HG03175 (cell line): ENCODE measurements around the gene PPARA.

Experiments
- ATAC-seq: cut with Tn5 transposase; IDR thresholded peaks from one replicate; pipeline ENCODE4 v1.9.1; 2021; ENCODE audit warnings: mild to moderate bottlenecking, moderate library complexity; ENCODE audit not compliant: unreplicated experiment

The PPARA gene

DNA sequence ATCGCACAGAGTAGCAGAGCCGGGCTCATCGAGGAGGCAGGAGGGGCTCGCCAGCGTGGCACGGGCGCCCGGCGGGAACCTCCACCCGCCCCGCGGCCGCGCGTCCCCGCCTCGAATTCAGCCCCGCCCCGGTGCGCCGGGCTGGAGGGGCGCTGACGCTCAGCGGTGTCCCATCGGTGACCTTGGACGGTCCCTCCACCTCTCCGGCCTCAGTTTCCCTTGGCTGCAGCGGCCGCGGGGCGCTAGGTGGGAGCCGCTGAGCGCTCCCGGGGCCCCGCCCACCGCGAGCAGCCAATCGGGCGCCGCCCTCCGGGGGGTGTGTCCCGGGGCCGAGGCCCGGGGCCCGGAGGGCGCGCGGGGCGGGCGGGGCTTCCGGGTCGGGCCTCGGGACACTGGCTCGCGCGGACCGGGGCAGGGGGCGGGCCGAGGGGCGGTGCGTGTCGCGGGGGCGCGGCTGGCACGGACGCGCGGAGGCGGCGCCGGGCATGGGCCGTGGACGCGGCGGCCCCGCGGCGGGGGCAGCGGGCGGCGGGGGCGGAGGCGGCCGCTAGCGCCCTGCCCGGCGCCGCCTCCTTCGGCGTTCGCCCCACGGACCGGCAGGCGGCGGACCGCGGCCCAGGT lies at the start of gene PPARA:
TSS of gene PPARA (plus strand) at position 493 of the 621 bp plus-strand sequence. CDS start 47,858 bp downstream, outside the sequence.
- peak; percentile 72 for ATAC-seq

DNA sequence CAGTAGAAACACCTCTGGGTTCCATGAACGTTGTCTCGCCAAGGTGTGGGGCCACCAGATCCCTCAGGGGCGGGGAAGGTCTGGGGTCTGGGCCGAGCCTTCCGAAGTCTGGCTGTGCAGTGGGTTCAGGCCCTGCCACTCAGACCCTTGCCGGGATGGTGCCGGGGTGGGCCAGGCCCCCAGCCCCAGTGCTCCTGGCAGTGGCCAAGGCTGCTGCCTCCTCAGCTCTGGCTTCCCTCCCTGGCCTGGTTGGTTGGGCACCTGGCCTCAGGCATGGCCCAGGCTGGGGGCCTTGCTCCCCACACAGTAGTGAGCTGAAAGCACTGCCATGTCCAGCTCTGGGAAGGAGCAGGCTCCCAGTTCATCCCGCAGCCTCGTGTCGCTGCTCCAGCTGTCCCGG lies 48.2 kb upstream of the PPARA start:
- no peak for ATAC-seq

DNA sequence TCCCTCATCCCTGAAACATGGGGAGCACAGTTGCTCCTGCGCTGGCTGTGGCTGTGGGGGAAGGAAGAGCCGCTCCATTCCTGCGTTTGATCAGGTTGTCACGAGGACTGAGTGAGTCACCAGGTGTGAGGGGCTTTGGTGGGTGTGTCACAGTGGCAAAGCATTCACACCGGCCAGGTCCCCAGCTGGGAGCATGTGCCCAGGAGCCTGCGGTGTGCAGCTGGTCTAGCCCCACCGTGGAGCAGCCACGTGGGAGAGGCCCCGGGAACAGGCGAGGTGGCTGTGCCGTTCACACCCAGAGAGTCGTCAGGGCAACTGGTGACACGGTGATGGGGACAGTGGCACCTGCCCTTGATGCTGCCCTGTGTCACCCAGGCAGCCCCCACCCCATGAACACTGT lies 47.6 kb upstream of the PPARA start:
- no peak for ATAC-seq

DNA sequence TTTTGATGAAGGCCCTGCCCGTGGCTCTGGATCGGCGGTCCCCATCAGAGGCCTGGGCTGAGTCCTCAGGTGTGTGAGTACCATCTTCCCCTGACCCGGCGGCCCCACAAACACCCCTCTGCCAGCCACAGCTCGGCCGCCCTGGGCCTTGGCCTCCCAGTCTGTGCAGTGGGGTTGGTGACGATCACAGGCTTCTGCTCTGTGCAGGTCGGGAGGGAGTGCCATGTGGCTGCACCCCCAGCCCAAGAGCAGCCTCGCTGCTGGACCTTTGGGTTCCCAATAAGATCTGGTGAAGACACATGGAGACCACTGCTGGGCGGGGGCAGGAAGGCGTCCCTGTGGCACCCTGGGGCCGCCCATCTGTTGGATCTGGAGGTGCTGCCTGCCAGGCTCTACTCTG lies 47.1 kb upstream of the PPARA start:
- ATAC-seq = no peak

DNA sequence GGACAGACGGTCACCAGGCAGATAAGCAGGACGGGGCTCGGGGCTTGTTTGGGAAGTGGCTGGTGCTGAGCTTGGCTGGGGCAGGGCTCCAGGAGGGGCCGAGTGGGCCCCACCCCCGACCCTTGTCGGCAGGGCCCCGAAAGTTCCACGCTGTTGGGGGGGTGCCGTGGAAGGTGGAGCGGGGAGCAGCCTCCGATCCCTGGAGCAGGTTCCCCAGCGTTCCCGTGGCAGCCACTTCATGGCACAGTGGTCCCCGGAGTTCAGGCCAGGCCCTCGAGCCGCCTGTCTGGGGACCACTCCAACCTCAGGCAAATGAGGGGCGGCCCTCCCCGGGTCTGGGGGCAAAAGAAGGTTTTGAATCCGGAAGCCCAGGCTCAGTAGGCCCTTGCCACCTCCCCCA lies 46.7 kb upstream of the PPARA start:
- no peak for ATAC-seq

DNA sequence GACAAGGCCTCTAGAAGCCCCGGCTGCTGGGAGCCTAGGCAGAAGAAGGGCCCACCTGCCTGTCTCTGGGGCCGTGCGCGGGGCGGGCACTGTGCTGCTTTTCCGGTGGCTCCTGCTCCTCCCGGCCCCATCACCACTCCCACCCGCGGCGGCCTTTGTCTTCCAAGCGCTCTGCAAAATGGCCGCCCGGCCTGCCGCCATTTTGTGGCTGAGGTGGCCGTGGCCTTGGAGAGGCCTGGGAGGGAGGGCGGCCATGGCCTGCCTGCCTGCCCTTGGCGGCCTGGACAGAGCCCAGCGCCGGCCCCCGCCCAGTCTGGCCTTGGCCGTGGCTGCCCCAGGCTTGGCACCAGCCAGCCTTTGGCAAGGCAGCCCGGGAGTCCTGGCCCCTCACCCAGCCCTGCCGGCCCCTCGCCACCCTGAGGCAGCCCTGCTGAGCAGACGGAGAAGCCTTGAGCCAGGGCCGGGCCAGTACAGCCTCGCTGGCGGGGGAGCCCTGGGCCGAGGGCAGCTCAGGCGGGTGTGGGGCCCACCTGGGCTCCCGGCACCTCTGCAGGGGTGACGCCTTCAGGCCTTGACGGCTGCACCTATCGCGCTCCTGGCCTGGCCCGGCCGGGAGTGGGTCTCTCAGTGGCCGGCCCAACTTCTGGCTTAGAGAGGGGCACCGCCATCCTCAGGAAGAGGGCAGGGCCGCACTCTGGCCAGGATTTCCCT lies 46.0 kb upstream of the PPARA start:
- ATAC-seq = no peak

DNA sequence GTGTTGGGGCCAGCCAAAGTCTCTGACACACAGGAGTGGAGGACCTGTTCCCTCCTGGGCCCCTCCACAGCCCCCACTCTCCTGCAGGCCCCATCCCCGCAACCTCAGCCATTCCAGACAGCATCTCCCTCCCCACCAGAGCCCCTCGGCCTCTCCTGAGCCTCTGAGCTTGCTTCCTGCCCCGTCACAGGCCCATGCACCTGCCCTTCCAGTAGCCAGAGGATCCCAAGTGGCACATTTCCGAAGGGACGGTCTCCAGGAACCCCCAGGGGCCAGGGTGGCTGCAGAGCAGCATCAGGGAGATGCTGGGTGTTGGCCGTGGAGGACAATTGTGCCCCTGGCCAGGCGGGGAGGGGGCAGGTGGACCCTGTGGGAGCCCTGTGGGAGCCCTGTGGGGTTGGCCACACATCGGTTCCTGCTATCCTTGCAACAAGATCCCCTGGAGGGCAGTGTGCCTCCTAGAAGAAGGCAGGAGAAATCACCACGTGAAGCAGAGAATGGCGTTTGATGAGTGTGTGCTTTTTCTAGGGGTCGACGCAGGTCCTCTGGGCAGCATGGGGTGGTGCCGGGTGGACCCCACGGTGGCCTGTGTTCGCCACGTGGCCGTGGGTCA lies 45.3 kb upstream of the PPARA start:
- no peak for ATAC-seq

DNA sequence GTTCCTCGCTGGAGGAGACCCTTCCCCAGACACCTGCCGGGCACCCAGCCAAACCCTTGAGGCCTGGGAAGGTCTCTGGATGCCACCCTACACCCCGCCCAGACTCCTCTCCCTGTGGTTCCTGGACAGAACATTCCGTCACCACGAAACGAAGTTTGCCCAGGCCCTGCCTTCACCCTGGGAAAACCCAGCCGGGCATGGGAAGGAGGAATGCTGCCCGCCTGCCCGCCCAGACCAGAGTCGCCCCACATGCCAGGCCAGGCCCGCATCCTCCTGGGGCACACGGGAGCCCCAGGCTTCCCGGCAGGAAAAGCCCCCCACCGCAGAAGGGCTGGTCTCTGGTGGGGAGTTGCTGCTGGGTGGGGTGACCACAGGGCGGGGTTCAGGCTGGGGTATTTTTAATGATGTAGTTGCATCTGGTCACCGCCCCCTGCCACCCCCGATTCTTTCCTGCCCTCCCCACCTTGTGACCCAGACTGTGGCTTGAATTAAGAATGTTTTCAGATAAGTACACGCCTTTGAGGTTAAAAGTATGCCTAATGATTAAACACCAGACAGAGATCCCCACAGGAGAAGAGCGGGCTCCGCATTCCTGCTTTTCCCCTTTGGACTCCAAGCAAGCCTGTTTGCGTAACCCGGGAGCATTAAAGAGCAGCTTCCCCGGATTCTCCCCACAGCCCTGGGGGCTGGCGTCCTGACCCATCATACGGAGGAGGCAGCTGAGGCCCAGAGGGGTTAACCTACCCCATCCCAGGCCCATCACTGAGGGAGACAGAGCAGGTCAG lies 44.6 kb upstream of the PPARA start:
- ATAC-seq = no peak

DNA sequence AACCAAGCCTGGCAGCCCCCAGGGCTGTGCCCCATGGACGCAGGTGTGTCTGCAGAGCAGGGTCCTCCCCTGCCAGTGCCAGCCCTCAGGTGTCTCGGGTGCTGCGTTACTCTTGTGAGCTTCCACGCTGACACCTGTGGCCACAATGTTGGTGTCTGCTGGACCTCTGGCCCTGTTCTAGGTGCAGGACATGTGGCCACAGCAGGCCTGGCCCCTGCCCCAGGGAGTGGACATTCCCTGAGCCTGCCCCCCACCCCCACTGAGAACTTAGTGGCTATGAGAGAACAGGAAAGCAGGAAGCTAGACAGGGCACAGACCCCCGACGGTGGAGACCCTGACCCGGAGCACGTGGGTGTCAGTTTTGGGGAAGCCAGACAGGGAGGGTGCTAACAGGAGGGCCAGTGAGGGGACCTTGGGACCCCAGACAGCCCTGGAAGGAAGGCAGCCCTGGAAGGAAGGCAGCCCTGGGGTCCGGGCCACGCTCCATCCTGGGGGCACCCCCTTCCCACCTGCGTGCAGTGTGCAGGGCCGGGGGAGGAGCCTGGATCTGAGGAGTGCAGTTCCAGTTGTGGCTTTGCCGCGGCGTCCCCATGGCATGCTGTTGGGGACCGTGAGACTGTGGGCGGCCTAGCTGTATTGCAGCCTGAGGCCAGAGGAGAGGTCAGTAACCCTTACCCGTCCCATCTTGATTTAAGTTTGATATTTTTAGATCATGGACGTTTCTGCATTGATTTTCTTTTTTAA lies 43.9 kb upstream of the PPARA start:
- no peak for ATAC-seq

DNA sequence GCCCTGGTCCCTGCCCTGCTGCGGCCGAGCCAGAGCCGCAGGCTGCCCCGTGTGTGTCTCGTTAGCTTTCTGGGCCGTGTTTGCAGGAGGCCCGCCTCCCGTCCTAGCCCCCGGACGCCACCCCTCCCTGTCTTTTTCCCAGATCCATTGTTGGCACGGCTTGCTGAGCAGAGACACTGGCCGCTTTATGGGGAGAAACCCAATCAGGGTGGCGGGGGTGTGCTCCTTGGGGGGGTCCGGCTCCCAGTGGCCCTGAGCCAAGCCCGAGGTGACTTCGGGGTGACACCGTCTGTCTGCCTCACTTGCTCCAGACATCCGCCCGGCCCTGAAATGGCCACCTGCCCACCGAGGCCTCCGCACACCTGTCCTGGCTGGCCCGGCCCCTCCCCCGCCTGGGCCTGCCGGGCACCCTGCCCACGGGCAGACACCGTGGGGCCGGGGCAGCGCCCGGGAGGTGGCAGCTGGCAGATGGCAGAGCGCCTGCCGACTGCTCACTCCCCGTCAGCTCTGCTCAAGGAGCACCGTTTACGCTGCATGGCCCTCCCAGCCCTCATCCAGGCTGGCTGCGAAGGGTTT lies 43.1 kb upstream of the PPARA start:
- no peak for ATAC-seq

DNA sequence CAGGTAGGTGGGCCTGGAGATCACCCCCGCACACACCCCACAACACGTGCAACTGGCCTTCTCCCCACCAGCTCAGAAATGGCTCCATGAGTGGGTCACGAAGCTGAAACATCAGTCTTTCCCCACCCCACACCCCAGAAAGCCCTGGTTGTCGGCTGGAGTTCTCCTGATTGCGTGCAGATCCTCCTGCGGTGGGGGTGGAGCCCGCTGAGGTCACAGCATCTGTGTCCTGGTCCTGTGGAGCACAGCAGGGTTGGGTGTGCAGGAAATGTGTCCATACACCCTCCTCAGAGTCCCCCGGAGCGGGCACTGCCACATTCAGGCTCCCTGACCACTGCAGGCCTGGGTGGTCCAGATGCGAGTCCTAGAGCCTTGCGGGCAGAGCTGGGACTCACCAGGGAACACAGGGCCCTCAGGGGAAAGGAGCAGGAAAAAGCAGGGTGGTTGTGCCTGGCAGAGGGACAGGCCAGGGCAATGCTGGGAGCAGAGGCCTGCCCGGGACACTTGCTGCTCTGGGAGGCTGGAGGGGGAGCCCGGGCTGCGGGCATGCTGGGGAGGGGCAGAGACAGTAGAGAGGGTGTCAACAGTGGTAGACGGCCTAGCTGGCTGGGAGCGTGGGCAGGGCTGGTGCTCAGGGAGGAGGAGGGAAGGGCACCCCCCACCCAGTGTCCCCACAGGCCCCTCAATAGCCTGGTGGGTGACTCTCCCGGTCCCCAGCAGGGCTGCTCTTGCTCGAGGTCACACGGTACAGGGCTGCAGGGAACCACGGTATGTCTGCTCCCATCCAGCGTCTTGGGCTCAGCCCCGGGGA lies 42.4 kb upstream of the PPARA start:
- ATAC-seq = no peak

DNA sequence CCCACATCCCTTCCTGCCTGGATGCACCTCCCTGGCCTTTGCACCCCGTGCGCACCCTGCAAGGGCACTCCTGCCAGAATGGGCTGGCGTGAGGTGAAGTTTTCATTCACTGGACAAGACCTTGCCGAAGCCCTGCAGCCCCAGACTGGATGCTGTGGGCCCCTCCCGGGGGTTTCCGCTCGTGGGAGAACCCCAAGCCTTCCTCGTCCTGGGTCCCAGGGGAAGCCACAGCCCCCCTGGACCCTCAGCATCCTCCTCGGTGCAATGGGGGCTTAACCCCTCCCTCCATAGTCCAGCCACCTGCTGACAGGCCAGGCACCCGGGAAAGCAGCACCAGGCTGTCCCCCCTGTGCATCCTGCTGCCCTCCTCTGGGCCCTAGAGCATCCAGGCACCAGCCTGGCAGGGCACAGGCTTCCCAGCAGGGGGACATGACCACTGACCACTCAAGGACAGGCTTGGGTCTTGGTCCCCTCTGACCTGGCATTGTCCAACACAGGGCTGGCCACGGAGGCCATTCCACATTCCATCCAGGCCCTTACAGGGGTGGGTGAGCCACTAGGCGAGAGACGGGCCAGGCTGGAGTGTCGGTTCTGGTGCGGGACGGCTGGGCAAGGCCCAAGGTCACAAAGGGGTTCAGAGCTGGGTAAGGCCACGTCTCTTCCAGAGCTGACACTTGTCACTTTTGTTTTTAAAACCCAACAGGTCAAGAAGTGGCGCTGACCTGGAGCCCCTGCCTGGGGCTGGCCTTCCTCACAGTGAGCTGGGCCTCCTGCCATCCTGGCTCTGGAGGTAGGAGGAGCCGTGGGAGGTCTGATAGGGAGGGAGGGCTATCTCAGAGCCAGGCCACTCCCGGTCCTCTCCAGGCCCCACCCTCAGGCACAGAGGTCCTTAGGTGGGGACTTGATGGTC lies 41.5 kb upstream of the PPARA start:
- no peak for ATAC-seq

DNA sequence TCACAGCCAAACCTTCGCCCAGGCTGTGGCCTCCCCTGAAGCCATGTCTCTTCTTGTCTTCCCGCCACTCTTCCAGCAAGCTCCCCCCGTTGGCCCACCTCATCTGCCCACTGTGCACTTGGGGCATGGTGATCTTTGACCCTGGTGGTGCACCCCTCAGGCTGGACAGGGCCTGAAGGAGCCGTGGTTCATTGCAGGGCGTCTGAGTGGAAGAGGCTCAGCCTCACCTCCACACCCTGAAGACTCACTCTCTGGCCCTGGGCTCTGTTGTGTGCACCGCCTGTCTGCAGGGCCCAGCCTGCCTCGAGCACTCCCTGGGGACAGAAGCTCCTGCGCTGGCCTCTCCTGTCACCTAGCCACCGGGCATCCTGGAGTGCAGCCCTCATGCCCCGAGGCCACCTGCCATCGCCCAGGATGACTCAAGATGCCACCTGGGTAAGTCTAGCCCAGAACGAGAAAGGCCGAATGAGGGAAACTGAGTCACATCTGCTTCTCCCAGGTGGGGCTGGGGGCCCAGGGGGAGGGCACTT lies 40.8 kb upstream of the PPARA start:
- ATAC-seq = no peak

DNA sequence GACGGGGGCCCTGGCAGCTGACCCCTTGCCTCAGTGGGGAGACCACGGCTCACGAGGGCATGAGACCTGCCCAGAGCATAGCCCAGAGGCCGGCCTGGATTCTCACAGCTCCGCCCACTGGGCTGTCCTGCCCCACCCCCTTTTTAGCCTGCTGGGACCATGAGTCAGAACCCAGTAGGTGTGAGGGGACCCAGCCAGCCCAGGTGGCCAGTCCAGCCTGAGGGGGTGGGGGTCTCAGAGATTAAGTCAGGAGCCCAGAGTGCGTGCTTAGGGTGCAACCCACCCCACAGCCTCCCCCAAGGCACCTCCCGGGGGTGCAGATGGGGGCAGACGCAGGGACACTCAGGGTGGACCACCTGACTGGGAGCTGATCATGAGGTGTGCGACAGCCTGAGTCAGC lies 40.1 kb upstream of the PPARA start:
- ATAC-seq = no peak

DNA sequence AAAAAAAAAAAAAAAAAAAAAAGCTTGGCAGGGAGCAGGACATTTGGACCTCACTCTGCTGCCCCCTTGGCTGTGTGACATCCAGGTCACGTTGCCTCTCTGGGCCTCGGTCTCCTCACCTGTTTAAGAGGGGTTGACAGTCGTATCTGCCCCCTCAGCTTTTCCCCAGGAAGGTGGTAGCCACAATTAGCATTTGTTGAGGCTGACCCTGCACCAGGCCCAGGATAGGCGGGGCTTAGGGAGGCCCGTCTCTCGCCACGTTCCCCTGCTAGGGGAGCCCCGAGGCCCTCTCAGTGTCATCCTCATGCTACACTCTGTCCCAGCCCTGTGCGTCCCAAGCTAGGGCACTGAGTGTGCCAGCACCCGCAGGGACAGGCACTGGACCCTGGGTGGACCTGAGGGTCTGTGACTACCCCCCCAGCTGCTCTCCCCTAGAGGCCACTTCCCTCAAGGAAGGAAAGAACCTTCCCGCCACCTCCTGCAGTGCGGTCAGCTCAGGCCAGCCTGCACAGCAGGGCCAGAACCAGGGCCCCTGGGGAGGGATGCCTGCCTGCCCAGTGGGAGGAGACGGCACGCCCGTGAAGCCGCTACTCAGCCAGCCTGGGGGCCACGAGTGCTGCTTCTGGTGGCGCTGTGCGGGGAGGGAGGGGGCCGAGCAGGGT lies 38.5 kb upstream of the PPARA start:
- no peak for ATAC-seq

DNA sequence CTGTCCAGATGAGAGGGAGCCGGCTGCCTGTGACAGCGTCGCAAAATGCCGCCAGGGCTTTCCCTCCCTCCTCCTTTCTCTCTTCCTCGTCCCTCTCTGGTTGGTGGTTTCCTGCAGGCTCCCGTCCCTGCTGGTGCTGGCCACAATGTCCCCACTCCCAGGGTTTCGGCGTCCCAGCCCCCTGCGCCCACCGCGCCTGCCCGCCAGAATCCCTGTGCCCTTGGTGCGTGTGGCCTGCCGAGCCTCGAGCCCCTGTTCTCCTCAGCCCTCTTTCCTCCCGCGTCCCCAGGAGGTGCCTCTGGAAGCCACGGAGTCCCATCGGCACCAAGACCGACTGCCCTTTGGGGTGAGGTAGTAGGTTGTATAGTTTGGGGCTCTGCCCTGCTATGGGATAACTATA lies 37.9 kb upstream of the PPARA start:
- no peak for ATAC-seq

DNA sequence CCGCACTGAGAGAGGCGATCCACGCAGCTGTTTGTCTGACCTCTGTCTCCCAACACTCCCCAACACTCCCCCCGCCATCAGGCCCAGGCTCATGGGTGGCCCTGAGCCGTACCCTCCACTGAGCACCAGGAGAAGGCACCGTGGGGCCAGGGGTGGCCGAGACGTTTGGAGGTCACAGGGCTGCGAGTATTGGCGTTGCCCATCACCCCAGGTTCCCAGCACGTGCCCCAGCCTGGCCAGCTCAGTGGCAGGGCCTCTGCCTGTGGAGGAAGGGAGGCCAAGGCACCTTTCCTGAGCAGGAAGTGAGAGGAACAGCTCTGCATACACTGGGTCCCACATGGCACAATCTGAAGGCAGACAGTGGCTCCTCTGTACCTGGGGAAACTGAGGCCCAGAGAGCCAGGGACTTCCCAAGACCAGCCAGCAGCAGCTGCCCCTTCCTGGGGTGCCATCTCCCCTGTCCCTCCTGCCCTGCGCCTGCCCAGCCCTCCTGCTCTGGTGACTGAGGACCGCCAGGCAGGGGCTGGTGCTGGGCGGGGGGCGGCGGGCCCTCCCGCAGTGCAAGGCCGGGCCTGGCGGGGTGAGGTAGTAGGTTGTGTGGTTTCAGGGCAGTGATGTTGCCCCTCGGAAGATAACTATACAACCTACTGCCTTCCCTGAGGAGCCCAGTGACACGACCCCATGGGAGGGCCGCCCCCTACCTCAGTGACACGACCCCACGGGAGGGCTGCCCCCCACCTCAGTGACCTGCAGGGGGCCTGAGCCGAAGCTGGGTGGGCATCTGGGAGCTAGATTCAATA lies 37.0 kb upstream of the PPARA start:
- ATAC-seq = no peak
